ENCODE measurements around the gene EMX2.

Gene EMX2

DNA sequence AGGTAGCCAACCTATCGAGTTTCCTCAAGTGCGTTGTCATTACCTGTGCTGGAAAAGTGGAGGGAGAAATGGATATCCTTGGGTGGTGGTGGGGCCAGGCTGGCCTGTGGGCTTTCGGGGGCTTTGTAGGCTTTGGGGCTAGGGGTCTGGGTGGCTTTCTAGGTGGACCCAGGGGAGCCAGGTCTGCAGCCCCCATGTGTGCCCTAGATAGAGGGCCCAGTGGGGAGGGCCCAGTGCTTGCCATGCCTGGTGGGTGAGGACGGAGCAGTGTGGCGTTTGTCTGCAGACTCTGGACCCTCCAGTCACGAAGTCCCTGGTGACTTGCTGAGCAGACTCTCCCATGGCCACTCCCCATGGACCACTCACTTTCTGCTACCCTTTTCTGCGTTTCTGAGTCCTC is 19.7 kb downstream of the EMX2 start:
- TF ChIP-seq, protein P1, sequence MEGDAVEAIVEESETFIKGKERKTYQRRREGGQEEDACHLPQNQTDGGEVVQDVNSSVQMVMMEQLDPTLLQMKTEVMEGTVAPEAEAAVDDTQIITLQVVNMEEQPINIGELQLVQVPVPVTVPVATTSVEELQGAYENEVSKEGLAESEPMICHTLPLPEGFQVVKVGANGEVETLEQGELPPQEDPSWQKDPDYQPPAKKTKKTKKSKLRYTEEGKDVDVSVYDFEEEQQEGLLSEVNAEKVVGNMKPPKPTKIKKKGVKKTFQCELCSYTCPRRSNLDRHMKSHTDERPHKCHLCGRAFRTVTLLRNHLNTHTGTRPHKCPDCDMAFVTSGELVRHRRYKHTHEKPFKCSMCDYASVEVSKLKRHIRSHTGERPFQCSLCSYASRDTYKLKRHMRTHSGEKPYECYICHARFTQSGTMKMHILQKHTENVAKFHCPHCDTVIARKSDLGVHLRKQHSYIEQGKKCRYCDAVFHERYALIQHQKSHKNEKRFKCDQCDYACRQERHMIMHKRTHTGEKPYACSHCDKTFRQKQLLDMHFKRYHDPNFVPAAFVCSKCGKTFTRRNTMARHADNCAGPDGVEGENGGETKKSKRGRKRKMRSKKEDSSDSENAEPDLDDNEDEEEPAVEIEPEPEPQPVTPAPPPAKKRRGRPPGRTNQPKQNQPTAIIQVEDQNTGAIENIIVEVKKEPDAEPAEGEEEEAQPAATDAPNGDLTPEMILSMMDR (IDR thresholded peaks at IDR 0.05; ENCODE audit: low read depth, low read length, missing control alignments), result no peak
- Histone ChIP-seq H3K36me3 (replicated peaks) (no peaks in the 10 kb centered on the region), H3K4me3 (ENCODE audit: low read depth, low read length) (no peak overlapping the region), H3K27me3 (replicated peaks) (no peaks in the 10 kb centered on the region), H3K27ac (no peak overlapping the region)
- no peak for DNase-seq
- in situ Hi-C loops (cut with HindIII; ENCODE audit: low pct_ligation_motif_present, low sequenced_read_pairs), result no loop called here

DNA sequence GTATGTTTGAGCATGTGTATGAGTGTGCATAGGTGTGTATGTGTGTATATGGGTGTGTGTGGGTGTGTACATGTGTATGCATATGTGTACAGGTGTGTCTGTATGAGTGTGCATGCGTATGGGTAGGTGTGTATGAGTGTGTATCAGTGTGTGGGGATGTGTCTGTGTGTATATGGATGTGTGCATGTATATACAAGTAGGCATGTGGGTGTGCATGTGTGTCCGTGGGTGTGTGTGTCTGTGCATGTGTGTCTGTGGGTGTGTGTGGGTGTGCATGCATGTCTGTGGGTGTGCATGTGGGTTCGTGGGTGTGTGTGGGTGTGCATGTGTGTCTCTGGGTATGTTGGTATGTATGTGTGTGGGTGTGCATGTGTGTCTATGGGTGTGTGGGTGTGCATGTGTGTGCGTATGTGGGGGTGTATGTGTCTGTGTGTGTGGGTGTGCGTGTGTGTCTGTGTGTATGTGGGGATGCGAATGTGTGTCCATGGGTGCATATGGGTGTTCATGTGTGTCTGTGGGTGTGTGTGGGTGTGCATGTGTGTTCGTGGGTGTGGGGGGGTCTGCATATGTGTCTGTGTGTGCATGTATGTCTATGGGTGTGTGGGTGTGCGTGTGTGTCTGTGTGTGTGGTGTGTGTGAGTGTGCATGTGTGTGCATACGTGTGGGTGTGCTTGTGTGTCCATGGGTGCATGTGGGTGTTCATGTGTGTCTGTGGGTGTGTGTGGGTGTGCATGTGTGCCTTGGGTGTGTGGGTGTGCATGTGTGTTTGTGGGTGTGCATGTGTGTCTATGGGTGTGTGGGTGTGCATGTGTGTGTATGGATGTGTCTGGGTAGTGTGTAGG is 20.6 kb downstream of the EMX2 start:
- H3K27ac ChIP-seq, result no peak overlapping the region
- no peak for DNase-seq
- TF ChIP-seq, protein P1 (IDR thresholded peaks at IDR 0.05; ENCODE audit: low read depth, low read length, missing control alignments), result no peak
- in situ Hi-C loops (cut with HindIII; ENCODE audit: low pct_ligation_motif_present, low sequenced_read_pairs), result no loop called here
- no peaks in the 10 kb centered on the region for H3K36me3 ChIP-seq (replicated peaks)
- H3K27me3 ChIP-seq (replicated peaks), result no peaks in the 10 kb centered on the region
- H3K4me3 ChIP-seq (ENCODE audit: low read depth, low read length), result no peak overlapping the region

GRCh38 chr10:117563780-117564179 is 21.2 kb downstream of the EMX2 start:
- DNase-seq, result no peak
- Histone ChIP-seq H3K27me3 (replicated peaks) (no peaks in the 10 kb centered on the region), H3K36me3 (replicated peaks) (no peaks in the 10 kb centered on the region), H3K27ac (no peak overlapping the region), H3K4me3 (ENCODE audit: low read depth, low read length) (no peak overlapping the region)
- in situ Hi-C loops (cut with HindIII; ENCODE audit: low pct_ligation_motif_present, low sequenced_read_pairs), result no loop called here
- TF ChIP-seq, protein P1 (IDR thresholded peaks at IDR 0.05; ENCODE audit: low read depth, low read length, missing control alignments), result no peak

GRCh38 chr10:117565068-117565467 is 22.5 kb downstream of the EMX2 start:
- in situ Hi-C loops (cut with HindIII; ENCODE audit: low pct_ligation_motif_present, low sequenced_read_pairs), result no loop called here
- Histone ChIP-seq H3K27me3 (replicated peaks) (no peaks in the 10 kb centered on the region), H3K27ac (no peak overlapping the region), H3K4me3 (ENCODE audit: low read depth, low read length) (no peak overlapping the region), H3K36me3 (replicated peaks) (no peaks in the 10 kb centered on the region)
- no peak for DNase-seq
- TF ChIP-seq, protein P1 (IDR thresholded peaks at IDR 0.05; ENCODE audit: low read depth, low read length, missing control alignments), result no peak

DNA sequence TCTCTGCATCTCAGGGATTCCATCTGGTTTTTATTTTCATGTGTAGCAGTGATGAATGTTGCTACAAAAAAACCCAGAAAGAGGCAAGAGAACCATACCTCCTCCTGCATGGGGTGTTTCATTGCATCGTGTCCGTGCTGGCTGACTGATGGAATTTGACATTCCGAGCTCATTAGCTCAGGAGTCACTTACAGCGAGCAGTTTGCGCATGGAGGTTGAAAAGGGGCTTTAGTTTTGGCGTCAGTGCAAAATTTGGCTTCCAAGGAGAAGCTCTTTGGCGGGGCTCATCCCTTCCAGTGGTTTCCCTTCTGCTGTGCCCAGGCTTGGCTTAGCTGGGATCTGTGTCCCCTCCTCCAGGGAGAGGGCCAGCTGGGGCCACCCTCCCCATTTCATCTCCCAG is 25.8 kb downstream of the EMX2 start:
- in situ Hi-C loops (cut with HindIII; ENCODE audit: low pct_ligation_motif_present, low sequenced_read_pairs), result no loop called here
- TF ChIP-seq, protein P1 (IDR thresholded peaks at IDR 0.05; ENCODE audit: low read depth, low read length, missing control alignments), result no peak

More for the DNA sequence above, 25.8 kb downstream of the EMX2 start:
- no peak overlapping the region for H3K4me3 ChIP-seq (ENCODE audit: low read depth, low read length)
- no peak for DNase-seq
- H3K36me3 ChIP-seq (replicated peaks), result no peaks in the 10 kb centered on the region
- H3K27ac ChIP-seq, result no peak overlapping the region
- no peaks in the 10 kb centered on the region for H3K27me3 ChIP-seq (replicated peaks)
